ENCODE measurements around the gene DKC1.
"Not testable (repeated sequence)": the region's sequence is repeated elsewhere in the genome, so short reads cannot be mapped to it uniquely, and the experiment has no call there.

DKC1 gene

GRCh38 chrX:154795016-154795415, 32.4 kb downstream of the DKC1 start:
- DNase-seq, result no peak

GRCh38 chrX:154797006-154797405, 34.3 kb downstream of the DKC1 start:
- DNase-seq, result no peak

- no peak for DNase-seq
Measured at GRCh38 chrX:154799556-154800348, 37.1 kb downstream of the DKC1 start.

- no peak for DNase-seq
Measured at GRCh38 chrX:154800478-154801210, 38.0 kb downstream of the DKC1 start.

- no peak for DNase-seq
Measured at GRCh38 chrX:154802947-154803346, 40.3 kb downstream of the DKC1 start.

GRCh38 chrX:154804261-154804956, 41.7 kb downstream of the DKC1 start:
- no peak for DNase-seq

GRCh38 chrX:154804957-154805695, 42.5 kb downstream of the DKC1 start, which contains the start of gene MPP1:
Gene MPP1, minus strand, starts transcription at chrX:154805485. Its CDS starts 112 bp downstream, at chrX:154805373.
- peak; percentile 59 for DNase-seq

GRCh38 chrX:154805696-154806091, 43.0 kb downstream of the DKC1 start:
- no peak for DNase-seq

- no peak for DNase-seq
Measured at GRCh38 chrX:154806837-154807501, 44.3 kb downstream of the DKC1 start.

GRCh38 chrX:154809939-154810665, 47.4 kb downstream of the DKC1 start:
- DNase-seq, result no peak

- DNase-seq, result no peak
Measured at GRCh38 chrX:154812341-154813101, 49.9 kb downstream of the DKC1 start.

- DNase-seq, result no peak
Measured at GRCh38 chrX:154813801-154814200, 51.1 kb downstream of the DKC1 start.

- no peak for DNase-seq
Measured at GRCh38 chrX:154815274-154815818, 52.7 kb downstream of the DKC1 start.

GRCh38 chrX:154816326-154816898, 53.7 kb downstream of the DKC1 start:
- not testable (repeated sequence) for DNase-seq

GRCh38 chrX:154817048-154817618, 54.5 kb downstream of the DKC1 start:
- DNase-seq, result not testable (repeated sequence)

GRCh38 chrX:154818916-154819770, 56.5 kb downstream of the DKC1 start:
- DNase-seq, result no peak

GRCh38 chrX:154819771-154820341, 57.2 kb downstream of the DKC1 start:
- DNase-seq, result no peak

- DNase-seq, result no peak
Measured at GRCh38 chrX:154821523-154821922, 58.9 kb downstream of the DKC1 start.
